Activated CD4-positive, alpha-beta T cell treated with anti-CD3 and anti-CD28 coated beads, Interleukin-2, amount 50 U/mL, for 1 hour (primary cell): ENCODE data around the gene SCYL3.
"Not testable (repeated sequence)": the region's sequence is repeated elsewhere in the genome, so short reads cannot be mapped to it uniquely, and the experiment has no call there.

Experiments
- DNase-seq: peaks from one replicate; pipeline ENCODE4 v3.0.0-alpha.2; 2020

The SCYL3 gene

DNA sequence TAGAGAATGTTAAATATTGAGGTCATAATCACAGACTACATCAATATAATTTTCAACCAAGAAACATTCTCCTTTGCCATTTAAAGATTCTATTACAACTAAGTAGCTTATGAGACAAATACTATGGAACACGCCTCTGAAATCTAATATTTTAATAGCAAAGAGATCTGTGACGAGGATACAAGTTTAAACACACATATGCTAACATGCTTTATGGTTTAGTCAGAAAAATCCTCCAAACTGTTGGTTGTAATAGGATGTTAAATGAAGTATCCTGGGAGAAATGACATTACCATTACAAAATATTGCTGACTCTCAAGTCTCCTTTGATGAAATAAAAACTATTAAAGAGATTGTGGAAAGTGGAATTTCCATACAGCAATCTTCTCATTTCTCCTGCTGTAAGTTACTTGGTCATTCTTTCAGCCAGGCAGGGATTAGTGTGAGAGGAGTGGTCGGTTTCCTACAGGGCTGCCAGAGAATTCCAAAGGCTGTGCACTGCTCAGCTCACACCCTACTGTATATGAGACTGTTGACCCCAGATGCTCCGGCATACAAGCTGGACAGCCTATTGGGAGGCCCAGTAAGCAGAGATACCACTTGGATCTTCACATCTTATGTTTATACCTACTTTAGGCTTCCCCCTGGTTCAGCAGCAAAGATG lies 26.6 kb downstream of the SCYL3 start:
- no peak for DNase-seq

DNA sequence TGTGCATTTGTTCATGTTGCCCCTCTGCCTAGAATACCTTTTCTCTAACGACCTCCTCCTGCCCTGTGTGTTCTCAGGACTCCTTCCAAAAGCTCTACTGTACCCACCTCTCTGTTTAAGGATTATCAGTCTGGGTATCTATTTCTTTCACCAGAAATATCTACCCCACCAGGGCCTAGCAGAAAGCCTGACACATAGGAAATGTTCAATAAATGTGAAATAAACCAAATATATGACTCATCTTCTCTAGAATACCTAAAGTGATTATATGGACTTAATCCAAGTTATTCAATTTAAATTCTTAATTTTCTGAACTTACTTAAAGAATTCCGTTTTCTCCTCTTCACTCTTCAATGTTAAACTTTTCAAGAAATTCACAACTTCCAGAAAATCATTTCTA lies 27.1 kb downstream of the SCYL3 start:
- DNase-seq = no peak

DNA sequence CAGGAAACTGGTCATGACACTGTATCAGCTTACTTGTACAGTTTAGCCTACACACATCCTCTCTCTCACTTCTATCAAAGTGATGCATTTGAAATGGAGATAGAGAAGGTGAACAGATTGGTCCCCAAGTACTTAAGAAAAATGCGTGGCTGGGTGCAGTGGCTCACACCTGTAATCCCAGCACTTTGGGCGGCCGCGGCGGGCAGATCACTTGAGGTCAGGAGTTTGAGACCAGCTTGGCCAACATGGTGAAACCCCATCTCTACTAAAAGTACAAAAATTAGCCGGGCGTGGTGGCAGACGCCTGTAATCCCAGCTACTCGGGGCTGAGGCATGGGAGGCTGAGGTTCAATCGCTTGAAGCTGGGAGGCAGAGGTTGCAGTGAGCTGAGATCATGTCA lies 29.2 kb downstream of the SCYL3 start:
- DNase-seq = not testable (repeated sequence)

DNA sequence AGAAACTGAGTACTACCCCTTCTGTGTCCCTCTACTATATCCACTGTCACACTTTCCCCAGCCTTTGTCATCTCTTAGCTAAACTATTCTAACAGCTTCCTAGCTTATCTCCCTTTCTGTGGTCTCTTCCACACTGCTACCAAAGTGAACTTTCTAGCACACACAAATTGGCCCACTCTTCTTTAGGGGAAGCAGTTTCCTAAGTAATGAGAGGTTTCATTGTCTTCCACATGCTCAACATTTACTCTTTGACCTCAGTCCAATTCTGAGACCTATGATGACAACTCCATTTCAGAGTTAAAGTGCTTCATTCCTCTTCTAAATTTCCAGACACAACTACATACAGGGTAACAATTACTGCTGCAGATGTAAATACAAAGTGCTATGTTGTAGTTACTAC lies 32.9 kb downstream of the SCYL3 start:
- DNase-seq = no peak

DNA sequence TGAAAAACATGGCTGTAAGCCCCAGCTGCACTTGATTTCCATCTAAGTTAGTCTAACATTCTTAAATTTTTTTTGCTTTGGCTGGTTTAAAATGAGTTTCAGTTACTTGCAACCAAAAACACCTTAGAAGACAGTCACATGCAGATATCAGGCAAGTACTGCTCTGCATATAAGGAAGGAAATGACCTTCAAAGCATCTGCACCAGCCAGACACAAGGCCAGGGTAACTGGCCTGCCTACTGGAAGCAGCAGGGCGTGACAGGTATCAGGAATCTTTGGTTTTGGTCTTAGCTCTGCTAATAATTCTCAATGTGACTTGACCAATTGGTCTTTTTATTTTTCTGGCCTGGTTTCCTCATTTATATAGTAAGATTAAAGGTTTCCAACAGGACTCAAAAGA lies 33.5 kb downstream of the SCYL3 start:
- DNase-seq = no peak

DNA sequence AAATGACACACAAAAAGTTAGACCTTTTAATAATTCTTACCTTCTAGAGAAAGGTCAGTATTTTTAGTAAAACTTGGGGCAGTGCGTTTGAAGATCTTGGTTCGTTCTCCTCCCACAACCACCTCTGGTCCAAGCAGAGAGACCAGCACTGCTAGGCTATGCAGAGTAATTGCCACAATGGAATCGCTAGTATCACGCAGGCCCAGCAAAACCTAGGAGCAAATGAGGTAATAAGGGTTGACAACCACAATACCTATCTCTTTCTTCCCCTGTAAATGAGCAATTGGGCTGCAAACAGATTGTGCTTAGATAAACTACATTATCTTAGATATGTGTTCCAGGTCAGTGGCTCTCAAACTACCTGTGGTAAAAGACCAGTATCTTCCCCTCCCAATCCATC lies 34.7 kb downstream of the SCYL3 start:
- DNase-seq = no peak

DNA sequence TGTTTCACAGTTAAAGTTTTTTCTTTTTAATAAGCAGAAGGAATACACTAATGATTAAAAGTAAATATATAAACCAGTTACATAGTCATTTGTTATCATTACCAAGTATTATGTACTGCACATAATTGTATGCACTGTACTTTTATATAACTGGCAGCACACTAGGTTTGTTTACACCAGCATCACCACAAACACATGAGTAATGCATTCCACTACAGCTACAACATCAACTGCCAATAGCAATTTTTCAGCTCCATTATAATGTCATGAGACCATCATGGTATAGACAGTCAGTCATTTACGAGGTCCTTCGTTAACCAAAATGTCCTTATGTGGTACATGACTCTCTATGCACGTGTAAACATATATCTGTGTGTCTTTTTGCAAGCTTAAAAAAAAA lies 35.2 kb downstream of the SCYL3 start:
- DNase-seq = no peak

DNA sequence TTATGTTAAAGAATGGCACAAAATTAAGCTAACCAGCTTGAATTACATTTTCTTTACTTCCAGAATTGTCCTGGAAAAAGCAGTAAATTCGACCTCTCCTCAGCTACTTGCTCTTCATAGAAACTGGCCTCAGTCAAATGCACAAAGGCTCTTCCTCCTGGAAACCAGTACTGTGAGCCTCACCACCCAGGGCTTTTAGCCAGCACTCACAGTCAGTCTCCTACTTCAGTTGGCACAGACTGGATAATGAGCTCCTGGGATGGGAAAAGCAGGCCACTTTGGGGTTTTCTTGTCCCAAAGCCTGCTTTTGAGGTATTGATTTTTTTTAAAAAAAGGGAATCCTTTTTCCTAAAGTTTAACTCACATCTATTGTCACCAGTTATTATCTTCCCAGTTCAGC lies 40.4 kb downstream of the SCYL3 start:
- DNase-seq = no peak

DNA sequence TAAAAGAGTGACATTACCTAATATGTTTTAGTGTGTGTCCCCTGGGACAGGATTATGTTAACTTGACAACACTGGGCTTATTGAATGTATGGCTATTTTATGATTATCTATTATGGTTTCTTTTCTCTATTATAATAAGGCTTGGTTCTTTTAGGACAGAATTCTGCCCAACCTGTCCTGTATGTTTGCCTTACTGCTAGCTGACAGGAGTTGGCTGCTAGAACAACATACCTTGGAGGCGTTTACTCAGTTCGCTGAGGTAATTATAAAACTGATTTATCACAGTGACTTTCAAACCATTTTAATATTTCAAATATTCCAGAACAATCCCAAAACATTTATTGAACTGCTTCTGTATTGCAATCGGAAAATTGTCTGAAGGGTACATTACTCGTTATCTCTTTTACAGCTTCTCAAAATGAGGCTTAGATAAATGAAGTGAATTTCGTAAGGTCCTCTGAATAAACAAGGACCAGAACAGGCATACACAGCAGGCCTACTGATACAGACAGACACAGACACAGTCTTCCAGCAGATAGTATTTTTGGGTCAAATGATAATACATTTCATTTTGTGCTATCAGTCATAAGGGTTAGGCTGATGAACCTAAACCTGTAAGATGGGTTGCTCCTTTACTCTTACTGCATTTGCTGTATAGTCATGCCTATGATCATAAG lies 44.2 kb downstream of the SCYL3 start:
- no peak for DNase-seq

DNA sequence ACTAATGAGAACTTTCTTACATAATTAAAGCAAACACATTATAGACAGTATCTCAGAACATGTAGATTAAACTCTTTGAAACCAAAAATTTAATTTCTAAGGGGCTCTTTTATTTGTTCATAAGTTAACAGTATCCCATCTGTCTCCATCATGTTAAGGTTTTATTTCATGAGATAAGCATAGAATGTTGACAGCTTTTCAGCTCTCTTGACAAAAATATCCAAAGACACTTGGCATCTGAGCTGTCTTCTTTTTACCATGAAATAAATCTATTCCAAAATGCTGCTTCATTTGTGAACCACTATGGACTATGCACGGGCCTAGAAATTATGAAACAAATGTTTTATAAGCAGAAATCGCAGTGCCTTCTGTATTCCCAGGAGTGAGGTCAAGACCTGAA lies 45.2 kb downstream of the SCYL3 start:
- DNase-seq = no peak

DNA sequence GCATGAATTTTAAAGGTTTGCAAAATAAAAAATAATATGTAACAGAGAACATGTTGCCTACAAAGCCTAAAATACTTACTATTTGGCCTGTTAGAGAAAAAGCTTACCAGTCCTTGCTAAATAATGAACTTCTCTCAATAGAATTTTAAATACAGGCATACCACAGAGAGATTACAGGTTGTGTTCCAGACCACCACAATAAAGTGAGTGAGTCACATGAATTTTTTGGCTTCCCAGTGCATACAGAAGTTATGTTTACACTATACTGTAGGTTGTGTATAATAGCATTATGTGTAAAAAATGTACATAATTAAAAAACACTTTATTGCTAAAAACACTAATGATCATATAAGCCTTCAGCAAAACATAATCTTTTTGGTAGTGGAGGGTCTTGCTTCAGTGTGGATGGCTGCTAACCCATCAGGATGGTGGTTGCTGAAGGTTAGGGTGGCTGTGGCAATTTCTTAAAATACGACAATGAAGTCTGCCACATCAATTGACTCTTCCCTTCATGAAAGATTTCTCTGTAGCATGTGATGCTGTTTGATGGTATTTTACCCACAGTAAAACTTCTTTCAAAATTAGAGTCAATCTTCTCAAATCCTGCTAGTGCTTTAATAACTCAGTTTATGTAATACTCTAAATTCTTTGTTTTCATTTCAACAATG lies 48.6 kb downstream of the SCYL3 start:
- no peak for DNase-seq

DNA sequence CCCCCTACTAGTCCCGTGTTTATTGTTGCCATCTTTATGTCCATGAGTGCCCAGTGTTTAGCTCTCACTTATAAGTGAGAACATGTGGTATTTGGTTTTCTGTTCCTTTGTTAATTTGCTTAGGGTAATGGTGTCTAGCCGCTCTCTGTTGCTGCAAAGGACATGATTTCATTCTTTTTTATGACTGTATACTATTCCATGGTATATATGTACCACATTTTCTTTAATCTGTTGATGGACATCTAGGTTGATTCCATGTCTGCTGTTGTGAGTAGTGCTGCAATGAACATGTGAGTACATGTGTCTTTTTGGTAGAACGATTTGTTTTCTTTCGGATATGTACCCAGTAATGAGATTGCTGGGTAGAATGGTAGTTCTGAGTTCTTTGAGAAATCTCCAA lies 54.8 kb downstream of the SCYL3 start:
- DNase-seq = no peak

DNA sequence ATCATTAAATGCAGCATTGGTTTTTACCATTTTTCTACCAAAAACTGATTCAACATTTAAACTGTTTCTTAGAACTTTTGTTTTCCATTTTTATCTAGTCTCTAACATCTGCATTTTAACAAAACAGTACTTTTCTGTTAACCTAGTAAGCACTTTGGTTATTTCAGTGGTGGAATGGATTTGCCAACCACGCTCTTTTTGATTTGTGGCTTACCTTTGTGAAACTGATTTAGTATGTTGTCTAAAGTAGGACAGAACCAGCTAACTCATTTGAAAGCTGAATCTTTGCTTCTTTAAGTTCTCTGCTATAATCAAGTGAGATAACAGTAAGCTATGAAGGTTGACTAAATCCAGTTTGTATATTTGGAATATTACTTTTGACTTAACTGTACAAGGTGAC lies 57.5 kb downstream of the SCYL3 start:
- no peak for DNase-seq

DNA sequence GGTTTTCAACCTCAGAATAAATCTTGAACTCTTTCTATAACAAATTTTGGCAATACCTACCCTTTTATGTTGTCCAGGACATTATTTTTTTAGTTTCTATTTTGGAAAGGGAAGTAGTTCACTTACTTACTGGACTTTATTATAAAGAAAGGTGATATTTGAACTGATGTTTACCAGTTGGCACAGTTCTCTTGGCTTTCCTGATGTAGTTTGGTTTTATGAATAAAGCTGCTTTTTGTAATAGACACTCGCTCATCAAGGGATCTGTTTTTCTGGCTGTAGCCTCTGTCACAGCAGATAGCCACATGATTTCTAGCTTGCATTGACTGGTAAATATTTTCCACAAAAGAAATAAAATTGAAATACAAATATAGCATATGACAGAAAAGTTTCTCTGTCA lies 58.0 kb downstream of the SCYL3 start:
- no peak for DNase-seq

DNA sequence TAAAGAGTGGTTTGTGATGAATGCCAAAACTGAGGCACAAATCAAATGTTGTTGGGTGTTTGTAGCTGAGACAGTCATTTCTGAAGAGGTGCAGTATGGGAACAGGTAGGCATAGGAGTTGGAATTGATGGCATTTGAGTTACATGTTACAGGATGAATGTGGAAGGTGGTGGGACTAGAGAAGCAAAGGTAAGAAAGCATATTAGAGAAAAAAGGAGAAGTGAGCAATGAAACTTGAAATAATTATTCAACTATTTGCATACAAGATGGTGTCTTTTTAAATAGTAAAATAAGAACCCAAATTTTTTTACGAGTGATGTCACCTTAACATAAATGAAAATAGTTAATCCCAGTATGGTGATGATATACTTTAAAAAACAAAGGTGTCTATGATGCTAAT lies 58.8 kb downstream of the SCYL3 start:
- no peak for DNase-seq

DNA sequence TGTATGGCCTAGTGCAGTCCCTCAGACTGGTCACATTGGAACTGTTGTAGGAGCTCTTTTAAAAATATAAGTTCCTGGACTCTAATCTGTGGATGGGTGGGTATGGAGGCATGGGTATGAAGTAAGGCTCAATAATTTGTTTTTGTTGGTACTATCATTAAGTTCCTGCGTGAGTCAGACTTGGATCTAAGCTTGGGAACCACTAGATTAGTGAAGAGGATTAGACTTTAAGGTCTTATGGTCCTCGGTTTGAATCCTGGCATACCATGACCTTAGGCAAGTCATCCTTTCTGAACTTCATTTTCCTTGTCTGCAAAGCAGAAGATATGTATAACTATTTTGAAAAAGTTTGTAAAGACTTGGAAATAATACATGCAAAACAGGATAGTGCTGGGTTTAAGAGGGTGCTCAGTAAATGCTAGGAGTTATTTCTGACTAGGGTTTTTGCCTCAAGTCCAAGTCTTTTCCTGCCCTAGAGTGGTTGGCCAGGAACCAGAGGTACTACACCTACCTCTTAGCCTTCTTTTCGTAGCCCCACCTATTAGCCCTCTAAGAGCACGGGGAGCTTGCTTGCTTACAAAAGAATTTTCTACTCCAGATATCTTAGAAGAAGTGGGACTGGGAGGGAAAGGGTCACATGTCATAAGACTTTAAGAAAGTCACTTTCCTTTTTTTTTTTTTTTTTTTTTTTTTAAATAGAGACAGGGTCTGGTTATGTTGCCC lies 60.4 kb downstream of the SCYL3 start:
- DNase-seq = no peak

DNA sequence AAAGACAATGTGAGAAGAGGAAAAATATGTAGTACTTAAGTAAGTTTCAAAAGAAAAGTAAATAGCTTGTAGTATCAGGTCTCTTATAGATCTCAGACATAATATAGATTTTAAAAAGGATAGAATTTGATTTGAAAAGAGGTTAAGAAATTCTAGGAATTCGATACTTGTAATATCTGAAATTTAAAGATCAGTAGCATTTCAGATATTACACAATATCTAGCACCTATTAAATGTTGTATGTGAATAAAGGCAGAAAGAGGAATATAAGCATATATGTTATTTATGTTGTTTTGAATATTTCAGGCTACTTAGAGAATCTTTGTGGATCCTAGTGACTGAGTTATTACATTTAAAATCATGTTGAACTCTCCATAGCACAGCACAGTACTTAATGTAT lies 64.0 kb downstream of the SCYL3 start:
- no peak for DNase-seq

DNA sequence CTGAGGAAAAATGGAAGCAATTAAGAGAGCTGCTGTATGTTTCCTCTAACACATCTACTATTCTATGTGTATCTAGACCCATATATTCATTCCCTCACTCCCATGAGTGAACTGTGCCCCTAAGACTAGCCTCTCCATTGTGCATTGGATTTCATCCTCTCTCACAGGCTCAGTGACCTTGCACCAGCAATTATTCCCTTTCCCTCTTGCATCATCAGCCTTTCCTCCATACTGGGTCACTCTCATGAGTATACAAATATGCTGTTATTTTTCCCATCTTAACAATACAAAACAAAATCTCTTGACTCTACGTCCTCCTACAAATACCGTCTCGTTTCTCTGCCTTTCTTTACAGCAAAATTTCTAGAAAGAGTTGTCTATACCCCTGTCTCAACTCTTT lies 69.5 kb downstream of the SCYL3 start:
- no peak for DNase-seq

DNA sequence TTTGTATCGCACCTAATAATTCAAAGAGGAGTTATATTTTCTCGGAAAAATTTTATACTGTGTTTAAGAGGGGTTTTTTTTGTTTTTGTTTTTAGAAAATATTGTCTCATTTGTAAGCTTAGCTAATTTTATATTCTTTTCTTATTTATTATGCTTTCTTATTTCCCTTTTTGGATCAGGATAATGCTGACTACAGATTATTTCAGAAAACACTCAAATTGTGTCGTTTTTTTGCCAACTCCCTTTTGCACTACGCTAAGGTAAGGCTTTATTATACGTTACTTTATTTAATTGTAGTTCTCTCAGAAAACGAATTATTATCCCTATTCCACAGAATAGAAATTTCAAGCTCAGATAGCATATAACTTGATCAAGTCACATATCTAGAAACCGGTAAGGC lies 72.2 kb downstream of the SCYL3 start:
- no peak for DNase-seq

DNA sequence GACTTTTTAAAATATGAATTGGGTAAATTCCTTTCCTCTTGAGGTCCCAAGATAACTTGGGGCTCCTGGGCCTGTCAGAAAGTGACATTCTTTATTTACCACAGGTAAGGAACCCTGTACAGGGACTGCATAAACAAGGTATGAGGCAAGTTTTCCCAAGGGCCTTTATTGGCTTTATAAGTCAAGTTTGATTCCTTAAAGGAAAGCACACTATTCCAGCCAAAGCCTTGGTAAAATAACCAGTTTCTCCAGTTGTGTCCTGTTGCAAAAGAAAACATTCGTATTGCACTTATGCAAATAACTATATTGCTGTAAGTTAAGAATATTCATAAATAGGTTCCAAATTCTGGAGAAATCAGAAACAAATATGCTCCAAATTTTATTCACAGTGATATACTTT lies 77.1 kb downstream of the SCYL3 start:
- no peak for DNase-seq

DNA sequence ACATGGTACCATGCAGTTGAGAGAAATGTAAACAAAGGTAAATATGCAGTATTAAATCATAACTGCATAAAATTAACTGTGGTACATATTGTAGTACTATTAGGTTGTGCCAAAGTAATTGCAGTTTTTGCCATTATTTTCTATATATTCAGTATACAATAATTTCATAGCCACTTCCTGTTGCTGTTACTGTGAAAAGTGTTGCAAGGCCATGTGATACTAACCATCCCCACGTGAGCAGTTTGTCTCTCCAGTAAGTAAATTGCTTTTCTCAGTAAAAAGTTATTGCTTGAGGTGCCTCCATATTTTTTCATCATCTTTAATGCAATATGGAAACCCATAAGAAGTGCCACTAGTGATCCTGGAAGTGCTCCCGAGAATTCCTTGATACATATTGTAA lies 79.4 kb downstream of the SCYL3 start:
- DNase-seq = no peak

DNA sequence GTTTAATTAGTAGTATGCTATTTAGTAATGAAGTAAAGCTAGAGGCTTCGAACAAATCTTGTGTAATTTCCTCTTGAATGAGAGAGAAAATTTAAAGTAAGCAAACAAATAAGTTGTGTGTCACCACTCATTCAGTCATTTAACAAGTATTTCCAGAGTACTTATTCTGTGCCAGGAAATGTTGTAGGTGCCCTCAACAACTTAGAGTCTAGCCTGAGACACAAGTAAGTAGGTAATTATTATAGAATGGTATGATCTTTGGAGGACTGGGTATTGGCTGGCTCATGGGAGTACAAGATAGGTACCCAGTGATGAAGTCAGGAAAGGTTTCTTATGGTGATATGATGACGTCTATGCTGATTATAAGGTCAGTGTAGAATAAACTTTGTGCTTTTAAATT lies 81.6 kb downstream of the SCYL3 start:
- no peak for DNase-seq

DNA sequence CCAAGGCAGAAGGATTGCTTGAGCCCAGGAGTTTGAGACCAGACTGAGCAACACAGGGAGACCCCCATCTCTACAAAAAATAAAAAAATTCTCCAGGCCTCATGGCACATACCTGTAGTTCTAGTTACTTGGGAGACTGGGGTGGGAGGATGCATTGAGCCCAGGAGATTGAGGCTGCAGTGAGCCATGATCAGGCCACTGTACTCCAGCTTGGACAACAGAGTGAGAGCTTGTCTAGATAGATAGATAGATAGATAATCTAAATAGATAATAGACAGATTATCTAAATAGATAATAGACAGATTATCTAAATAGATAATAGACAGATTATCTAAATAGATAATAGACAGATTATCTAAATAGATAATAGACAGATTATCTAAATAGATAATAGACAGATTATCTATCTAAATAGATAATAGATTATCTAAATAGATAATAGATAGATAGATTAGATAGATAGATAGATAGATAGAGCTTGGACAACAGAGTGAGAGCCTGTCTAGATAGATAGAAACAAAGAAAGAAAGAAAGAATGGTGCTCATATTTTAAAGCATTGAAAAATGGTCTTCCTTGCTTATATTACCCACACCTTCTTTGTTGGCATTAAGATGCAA lies 82.2 kb downstream of the SCYL3 start:
- not testable (repeated sequence) for DNase-seq
